Effector memory CD8-positive, alpha-beta T cell (primary cell): ENCODE data around the gene LARP4.
A peak's percentile ranks its signal among the peaks of the same experiment; 100 is the strongest.
"Not testable (repeated sequence)": the region's sequence is repeated elsewhere in the genome, so short reads cannot be mapped to it uniquely, and the experiment has no call there.

Source experiments
- ATAC-seq: fragments of 150-1000 bp; cut with Tn5 transposase; replicated peaks from 2 replicates; pipeline ENCODE4 v1.10.0; 2021; ENCODE audit warnings: mild to moderate bottlenecking, moderate library complexity
- DNase-seq, 3 experiments: peaks; one replicate each; pipeline ENCODE4 v3.0.0; 2021
- H3K27ac Mint-ChIP-seq, 2 donors: one replicate each; pipeline ENCODE4 v1.8.0; 2022; ENCODE audit warnings: mild to moderate bottlenecking in 2 of 2, mixed read lengths in 2 of 2, moderate library complexity in 2 of 2
- H3K27me3 Mint-ChIP-seq, 2 donors: one replicate each; pipeline ENCODE4 v1.8.0; 2022; ENCODE audit warnings: mixed read lengths in 2 of 2
- H3K36me3 Mint-ChIP-seq: one replicate; pipeline ENCODE4 v1.8.0; 2022; ENCODE audit warnings: mild to moderate bottlenecking, moderate library complexity, mixed read lengths; ENCODE audit not compliant: insufficient read depth
- H3K4me1 Mint-ChIP-seq, 2 donors: one replicate each; pipeline ENCODE4 v1.8.0; 2022; ENCODE audit warnings: low read depth in 2 of 2, mixed read lengths in 2 of 2
- H3K4me3 Mint-ChIP-seq, 2 donors: one replicate each; pipeline ENCODE4 v1.8.0; 2022; ENCODE audit warnings: mild to moderate bottlenecking in 2 of 2, mixed read lengths in 2 of 2, moderate library complexity in 2 of 2
- H3K9me3 Mint-ChIP-seq, 2 donors: one replicate each; pipeline ENCODE4 v1.8.0; 2022; ENCODE audit warnings: mixed read lengths in 2 of 2

Gene LARP4

DNA sequence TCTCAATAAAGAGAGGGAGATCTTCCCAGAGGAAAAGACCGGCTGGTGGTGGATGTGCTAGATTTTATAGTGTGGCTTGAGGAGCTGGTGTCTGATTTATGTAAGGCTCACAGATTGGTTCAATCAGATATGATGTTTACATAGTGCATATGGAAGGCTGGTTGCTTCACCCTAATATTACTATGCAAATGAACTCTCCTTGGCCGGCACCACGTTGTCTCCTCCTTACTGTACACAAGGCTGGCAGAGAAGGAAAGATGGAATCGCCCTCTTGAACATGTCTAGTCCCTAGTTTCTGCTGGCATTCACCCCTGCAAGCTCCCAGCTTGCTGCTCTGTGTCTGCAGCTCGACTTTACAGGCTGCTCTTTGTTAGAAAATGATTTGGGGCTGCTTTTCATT, 13.2 kb upstream of the LARP4 start:
- ATAC-seq, result no peak
- Mint-ChIP-seq H3K27me3 (no peaks in the 10 kb centered on the region), H3K4me1 (no peaks in the 10 kb centered on the region), H3K9me3 (no peaks in the 10 kb centered on the region), H3K4me3 (no peak overlapping the region), H3K36me3 (no peaks in the 10 kb centered on the region), H3K27ac (no peak overlapping the region)
- DNase-seq, result no peak

DNA sequence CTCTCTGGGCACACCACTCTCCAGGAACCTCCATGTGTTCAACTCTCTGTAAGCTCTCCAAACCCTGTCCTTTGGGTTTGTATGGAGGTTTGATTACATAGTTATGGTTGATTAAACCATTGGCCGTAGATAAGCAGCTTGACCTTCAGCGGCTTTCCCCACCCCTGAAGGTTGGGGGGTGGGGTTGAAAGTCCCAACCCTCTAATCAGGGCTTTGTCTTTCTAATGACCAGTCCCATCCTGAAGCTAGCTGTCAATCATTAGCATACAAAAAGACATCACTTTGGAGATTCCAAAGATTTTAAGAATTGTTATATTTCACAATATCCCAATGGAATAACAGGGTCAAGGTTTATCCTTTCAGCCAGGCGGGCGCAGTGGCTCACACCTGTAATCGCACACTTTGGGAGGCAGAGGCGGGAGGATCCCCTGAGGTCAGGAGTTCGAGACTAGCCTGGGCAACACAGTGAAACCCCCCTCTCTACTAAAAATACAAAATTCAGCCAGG, 12.7 kb upstream of the LARP4 start:
- no peaks in the 10 kb centered on the region for H3K4me1 Mint-ChIP-seq
- no peaks in the 10 kb centered on the region for H3K9me3 Mint-ChIP-seq
- no peak overlapping the region for H3K4me3 Mint-ChIP-seq
- DNase-seq (no peak), ATAC-seq (no peak)
- H3K36me3 Mint-ChIP-seq, result no peaks in the 10 kb centered on the region
- H3K27me3 Mint-ChIP-seq, result no peaks in the 10 kb centered on the region
- H3K27ac Mint-ChIP-seq, result no peak overlapping the region

DNA sequence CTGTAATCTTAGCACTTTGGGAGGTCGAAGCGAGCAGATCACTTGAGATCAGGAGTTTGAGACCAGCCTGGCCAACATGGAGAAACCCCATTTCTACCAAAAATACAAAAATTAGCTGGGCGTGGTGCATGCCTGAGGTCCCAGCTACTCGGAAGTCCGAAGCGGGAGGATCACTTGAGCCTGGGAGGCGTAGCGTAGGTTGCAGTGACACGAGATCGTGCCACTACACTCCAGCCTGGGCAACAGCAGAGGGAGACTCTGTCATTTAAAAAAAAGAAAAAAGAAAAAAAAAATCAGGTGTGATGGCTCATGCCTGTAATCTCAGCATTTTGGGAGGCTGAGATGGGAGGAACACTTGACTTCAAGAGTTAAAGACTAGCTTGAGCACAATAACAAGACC, 11.9 kb upstream of the LARP4 start:
- not testable (repeated sequence) for H3K27ac Mint-ChIP-seq, ATAC-seq, H3K36me3 Mint-ChIP-seq, H3K4me3 Mint-ChIP-seq, H3K9me3 Mint-ChIP-seq, DNase-seq, H3K4me1 Mint-ChIP-seq, H3K27me3 Mint-ChIP-seq

DNA sequence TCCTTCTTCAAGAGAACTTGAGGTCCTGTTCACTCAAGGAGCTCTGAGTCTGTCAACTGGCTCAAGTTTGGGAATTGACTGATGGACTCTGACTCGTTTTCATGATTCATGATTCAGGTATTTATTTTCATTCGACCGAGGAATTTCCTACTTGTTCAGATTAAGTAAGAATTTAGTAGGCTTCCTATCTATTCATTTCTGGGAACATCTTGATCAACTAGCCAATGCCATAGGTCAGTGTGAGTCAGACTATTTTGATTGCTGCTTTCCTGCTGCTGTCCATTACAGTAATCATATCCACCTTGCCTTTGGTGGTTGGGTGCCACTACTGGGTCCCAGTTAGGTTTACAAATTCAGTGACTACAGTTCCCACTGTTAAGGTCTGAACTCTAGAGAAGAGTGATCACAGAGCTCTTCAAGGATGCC, 10.4 kb upstream of the LARP4 start:
- ATAC-seq, result no peak
- no peak overlapping the region for H3K27ac Mint-ChIP-seq
- H3K9me3 Mint-ChIP-seq, result no peaks in the 10 kb centered on the region

DNA sequence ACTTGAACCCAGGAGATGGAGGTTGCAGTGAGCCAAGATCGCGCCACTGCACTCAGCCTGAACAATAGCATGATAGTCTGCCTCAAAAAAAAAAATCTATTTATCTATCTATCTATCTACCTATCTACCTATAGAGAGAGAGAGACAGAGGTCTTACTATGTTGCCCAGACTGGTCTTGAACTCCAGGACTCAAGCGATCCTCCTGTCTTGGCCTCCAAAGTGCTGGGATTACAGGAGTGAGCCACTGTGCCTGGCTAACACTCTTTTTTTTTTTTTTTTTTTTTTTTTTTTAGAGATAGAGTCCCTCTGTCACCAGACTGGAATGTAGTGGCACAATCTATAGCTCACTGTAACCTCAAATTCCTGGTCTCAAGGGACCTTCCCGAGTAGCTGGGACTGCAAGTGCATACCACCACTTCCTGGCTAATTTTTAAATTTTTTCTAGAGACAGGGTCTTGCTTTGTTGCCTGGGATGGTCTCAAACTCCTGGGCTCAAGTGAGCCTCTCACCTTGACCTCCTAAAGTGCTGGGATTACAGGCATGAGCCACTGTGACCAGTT, 6.1 kb upstream of the LARP4 start:
- no peaks in the 10 kb centered on the region for H3K4me1 Mint-ChIP-seq
- DNase-seq (no peak), ATAC-seq (no peak)
- H3K27me3 Mint-ChIP-seq, result peaks cover 13 to 22% of the 10 kb centered on the region in 2 donors
- peaks cover 2% of the 10 kb centered on the region for H3K36me3 Mint-ChIP-seq
- H3K4me3 Mint-ChIP-seq, result no peak overlapping the region
- no peak overlapping the region for H3K27ac Mint-ChIP-seq
- H3K9me3 Mint-ChIP-seq, result no peaks in the 10 kb centered on the region

More for the DNA sequence above, 10.4 kb upstream of the LARP4 start:
- Mint-ChIP-seq H3K27me3 (no peaks in the 10 kb centered on the region), H3K4me3 (no peak overlapping the region), H3K4me1 (no peaks in the 10 kb centered on the region), H3K36me3 (no peaks in the 10 kb centered on the region)
- no peak for DNase-seq

DNA sequence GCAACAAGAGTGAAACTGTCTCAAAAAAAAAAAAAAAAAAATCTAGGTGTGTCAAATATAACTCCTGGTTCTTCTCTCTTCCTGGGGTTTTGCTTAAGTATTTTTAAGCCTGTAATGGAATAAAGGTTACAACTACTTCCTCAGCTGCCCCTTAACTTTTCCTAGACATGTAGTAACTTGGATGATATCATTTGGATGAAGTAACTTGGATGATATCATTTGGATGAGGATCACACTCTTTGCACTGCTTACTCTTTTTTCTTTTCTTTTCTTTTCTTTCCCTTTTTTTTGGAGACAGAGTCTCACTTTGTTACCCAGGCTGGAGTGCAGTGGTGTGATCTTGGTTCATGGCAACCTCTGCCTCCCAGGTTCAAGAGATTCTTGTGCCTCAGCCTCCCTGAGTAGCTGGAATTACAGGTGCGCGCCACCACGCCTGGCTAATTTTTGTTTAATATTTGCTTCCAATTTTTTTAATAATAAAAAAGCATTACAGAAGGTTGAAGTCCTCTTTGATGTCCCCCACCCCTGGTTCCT, 3.5 kb upstream of the LARP4 start:
- Mint-ChIP-seq H3K4me1 (peaks cover 7 to 14% of the 10 kb centered on the region in 2 donors), H3K4me3 (no peak overlapping the region), H3K9me3 (no peaks in the 10 kb centered on the region), H3K27me3 (peaks cover 13 to 22% of the 10 kb centered on the region in 2 donors), H3K36me3 (peaks cover 10% of the 10 kb centered on the region), H3K27ac (no peak overlapping the region)
- ATAC-seq, result no peak
- no peak for DNase-seq

DNA sequence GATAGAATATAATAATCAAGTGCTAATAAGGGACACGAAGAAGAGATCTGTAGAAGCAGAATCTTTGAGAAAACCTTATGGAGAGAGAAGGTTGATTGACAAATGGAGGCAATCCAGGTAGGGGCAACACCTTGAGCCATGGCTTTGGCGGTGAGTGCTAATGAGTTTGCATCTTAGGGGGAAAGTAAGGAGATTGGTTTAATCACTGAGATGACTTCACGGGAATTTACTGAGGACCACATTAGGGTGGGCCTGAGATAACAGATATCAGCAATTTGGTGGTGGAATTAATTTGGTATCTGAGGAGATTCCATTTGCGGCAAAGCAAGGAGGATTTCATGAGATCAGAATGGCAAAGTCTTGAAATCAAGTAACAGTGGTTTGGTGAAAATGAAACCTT, 1.8 kb upstream of the LARP4 start:
- Mint-ChIP-seq H3K4me1 (peaks cover 16 to 23% of the 10 kb centered on the region in 2 donors), H3K9me3 (no peaks in the 10 kb centered on the region), H3K4me3 (peak overlapping the region in 1 of 2 donors; percentile 4), H3K27ac (no peak overlapping the region), H3K27me3 (peaks cover 13 to 22% of the 10 kb centered on the region in 2 donors), H3K36me3 (peaks cover 10% of the 10 kb centered on the region)
- ATAC-seq (no peak), DNase-seq (no peak)

DNA sequence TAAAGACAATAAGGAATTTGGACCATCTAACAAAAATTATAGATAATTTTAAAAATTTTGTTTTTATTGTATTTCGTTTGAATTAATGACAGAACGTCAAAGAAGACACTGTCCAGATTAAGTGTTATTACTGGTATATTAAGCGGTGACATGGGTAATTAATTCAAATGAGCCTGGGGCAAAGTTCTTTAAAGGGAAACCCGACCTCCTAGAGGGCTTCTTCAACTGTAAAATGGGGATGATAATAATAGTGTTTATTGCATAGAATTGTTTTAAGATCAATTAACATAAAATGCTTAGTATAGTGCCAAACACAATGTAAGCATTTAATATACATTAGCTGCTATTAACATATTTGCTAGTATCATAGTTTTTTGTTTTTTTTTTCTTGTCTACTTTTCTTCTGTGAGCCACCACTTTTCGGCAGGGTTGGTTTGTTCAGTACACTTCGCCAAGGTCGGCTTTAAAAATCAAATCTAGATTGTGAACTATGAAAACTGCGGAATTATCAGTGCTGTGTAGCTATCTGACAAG, 514 bp upstream of the LARP4 start:
- Mint-ChIP-seq H3K4me1 (peaks cover 17 to 23% of the 10 kb centered on the region in 2 donors), H3K27me3 (peaks cover 13 to 22% of the 10 kb centered on the region in 2 donors), H3K4me3 (peak overlapping the region; percentile 96 to 98), H3K27ac (peak overlapping the region; percentile 95 to 96), H3K9me3 (no peaks in the 10 kb centered on the region), H3K36me3 (peaks cover 10% of the 10 kb centered on the region)
- DNase-seq, result no peak
- ATAC-seq, result no peak

DNA sequence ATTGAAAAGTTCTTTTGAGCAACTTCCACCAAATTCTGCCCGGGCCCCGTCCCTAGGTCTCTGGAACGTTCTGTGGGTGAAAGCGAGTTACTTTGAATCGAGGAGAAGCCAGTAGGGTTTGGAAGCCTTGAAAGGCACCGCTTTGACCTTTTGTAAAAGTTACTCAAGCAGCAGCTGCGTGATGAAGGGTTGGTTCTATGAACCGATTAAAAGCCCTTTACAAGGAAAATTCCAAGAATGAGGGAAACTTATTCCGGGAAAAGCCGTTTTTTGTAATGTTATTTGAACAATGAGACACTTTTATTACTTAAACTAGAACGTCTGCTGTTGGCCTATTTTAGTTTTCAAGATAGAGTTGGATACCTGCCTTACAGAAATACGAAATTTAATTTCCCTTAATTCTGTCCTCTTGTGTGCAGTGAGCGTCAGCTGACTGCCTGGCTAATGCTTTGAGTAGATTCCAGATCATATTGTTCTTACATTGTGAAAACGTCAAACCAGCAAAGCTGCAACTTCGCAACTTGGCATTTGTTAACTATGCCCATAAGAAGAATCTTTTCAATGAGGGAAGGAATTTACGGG, 906 bp downstream of the LARP4 start:
- Mint-ChIP-seq H3K4me1 (peaks cover 17 to 23% of the 10 kb centered on the region in 2 donors), H3K27me3 (peaks cover 7 to 15% of the 10 kb centered on the region in 2 donors), H3K36me3 (peaks cover 10% of the 10 kb centered on the region), H3K4me3 (peak overlapping the region; percentile 96 to 98), H3K9me3 (no peaks in the 10 kb centered on the region), H3K27ac (peak overlapping the region; percentile 95 to 96)
- ATAC-seq (no peak), DNase-seq (no peak)

DNA sequence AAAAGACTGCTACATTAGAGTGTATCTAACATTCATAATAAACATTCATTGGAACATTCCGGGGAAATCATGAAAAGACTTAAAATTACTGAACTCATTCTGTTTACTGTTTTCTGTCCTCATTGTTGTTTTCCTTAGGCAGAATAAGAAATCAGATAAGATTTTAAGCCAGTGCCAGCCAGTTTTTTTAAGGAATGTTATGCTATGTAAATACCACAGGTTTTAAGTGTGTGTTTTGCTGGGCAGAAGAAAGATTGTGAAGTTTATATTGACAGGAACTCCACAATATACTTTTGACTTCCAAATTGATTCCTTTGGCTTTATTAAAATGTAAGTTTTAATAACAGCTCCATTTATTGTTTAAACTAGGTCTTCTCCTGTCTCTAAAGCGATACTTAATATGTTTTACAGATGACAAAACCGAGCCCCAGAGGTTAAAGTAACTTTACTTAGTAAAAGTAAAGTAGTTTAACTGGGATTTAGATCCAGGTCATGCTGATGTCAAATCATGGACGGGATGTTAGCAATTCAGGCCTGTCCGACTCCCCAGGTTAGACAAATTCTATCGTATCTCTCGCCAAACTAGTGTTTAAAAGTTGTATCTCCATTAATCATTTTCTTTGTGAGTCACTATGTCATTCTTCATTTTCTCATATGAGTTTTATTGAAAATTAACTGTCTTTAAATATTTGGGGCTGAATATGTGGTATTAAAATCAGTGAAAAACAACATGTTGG, 1.7 kb downstream of the LARP4 start:
- peak overlapping the region in 1 of 2 donors; percentile 17 for H3K27ac Mint-ChIP-seq
- H3K4me3 Mint-ChIP-seq, result peak overlapping the region; percentile 96 to 98
- no peak for DNase-seq
- ATAC-seq, result no peak
- peaks cover 17 to 23% of the 10 kb centered on the region in 2 donors for H3K4me1 Mint-ChIP-seq
- H3K27me3 Mint-ChIP-seq, result peaks cover 0 to 8% of the 10 kb centered on the region in 2 donors
- H3K9me3 Mint-ChIP-seq, result no peaks in the 10 kb centered on the region
- peaks cover 10% of the 10 kb centered on the region for H3K36me3 Mint-ChIP-seq

DNA sequence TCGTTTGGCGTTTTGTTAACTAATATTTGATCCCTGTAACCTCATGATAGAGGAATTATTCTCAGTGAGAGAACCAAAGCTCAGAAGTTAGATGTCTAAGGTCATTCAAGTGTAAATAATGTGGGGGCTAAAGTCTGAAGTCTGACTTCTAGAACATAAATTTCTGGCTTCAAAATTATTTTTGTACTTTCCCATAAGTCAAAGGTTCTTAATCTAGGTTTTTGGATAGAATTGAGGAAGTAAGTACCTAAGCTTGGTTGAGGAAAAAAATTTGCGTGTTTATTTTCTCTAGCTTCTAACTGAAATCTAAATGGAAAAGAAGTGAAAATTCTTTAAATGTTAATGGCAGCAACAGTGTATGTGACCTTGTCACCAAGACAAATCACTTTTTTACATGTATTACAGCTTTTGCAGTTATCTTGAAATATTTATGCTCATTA, 2.3 kb downstream of the LARP4 start:
- DNase-seq (no peak), ATAC-seq (no peak)
- peak overlapping the region in 1 of 2 donors; percentile 17 for H3K27ac Mint-ChIP-seq
- peaks cover 0 to 8% of the 10 kb centered on the region in 2 donors for H3K27me3 Mint-ChIP-seq
- peaks cover 10% of the 10 kb centered on the region for H3K36me3 Mint-ChIP-seq
- no peaks in the 10 kb centered on the region for H3K9me3 Mint-ChIP-seq
- peaks cover 17 to 27% of the 10 kb centered on the region in 2 donors for H3K4me1 Mint-ChIP-seq
- peak overlapping the region; percentile 96 to 98 for H3K4me3 Mint-ChIP-seq

DNA sequence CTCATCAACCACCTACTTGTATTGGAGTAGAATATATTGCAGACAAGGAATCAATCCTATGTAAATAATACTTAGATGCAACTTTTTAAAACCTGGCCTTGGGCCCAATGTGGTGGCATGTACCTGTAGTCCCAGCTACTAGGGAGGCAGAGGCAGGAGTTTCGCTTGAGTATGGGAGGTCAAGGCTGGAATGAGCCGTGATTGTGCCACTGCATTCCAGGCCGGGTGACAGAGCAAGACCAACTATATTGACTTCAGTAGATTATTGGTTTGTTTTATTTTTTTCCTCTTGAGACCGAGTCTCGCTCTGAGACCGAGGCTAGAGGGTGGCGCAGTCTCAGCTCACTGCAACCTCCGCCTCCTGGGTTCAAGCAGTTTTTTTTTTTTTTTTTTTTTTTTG, 3.6 kb downstream of the LARP4 start:
- Mint-ChIP-seq H3K27me3 (no peaks in the 10 kb centered on the region), H3K36me3 (peaks cover 12% of the 10 kb centered on the region), H3K4me3 (no peak overlapping the region), H3K4me1 (peaks cover 17 to 30% of the 10 kb centered on the region in 2 donors), H3K9me3 (no peaks in the 10 kb centered on the region), H3K27ac (no peak overlapping the region)
- DNase-seq (no peak), ATAC-seq (no peak)

DNA sequence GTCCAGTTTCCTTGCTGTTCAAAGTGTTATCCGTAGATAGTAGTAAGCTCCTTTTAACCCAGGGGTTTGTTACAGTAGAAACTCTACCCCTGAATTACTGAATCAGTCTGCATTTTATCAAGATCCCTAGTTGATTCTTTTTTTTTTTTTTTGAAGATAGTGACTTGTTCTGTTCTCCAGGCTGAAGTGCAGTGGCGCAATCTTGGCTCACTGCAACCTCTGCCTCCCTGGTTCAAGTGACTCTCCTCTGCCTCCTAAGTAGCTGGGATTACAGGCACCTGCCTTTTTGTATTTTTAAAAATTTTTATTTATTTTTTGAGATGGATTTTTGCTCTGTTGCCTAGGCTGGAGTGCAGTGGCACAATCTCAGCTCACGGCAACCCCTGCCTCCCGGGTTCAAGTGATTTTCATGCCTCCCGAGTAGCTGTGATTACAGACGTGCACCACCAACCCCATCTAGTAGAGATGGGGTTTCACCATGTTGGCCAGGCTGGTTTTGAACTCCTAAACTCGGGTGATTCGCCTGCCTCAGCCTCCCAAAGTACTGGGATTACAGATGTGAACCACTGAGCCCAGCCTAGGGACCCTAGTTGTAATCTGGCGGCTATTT, 10.5 kb downstream of the LARP4 start:
- DNase-seq, result no peak
- Mint-ChIP-seq H3K36me3 (peaks cover 16% of the 10 kb centered on the region), H3K27me3 (no peaks in the 10 kb centered on the region), H3K4me3 (no peak overlapping the region), H3K9me3 (no peaks in the 10 kb centered on the region), H3K27ac (peak overlapping the region in 1 of 2 donors; percentile 60), H3K4me1 (peaks cover 10 to 23% of the 10 kb centered on the region in 2 donors)
- no peak for ATAC-seq
